Measurements from ENCODE around the gene FAM76A. TPM values are rescaled to one million over a fixed set of nuclear protein-coding genes. Genes with fewer than 3 reads are reported as not detected.
"Not testable (repeated sequence)": the region's sequence is repeated elsewhere in the genome, so short reads cannot be mapped to it uniquely, and the experiment has no call there.

The FAM76A gene
- total and polyA plus RNA-seq, 9 of the 15 experiments (the other 6 are each of a cell fraction or from before 2014, with no cell fraction given): 9.5 to 14.6 (median 11.4) TPM

DNA sequence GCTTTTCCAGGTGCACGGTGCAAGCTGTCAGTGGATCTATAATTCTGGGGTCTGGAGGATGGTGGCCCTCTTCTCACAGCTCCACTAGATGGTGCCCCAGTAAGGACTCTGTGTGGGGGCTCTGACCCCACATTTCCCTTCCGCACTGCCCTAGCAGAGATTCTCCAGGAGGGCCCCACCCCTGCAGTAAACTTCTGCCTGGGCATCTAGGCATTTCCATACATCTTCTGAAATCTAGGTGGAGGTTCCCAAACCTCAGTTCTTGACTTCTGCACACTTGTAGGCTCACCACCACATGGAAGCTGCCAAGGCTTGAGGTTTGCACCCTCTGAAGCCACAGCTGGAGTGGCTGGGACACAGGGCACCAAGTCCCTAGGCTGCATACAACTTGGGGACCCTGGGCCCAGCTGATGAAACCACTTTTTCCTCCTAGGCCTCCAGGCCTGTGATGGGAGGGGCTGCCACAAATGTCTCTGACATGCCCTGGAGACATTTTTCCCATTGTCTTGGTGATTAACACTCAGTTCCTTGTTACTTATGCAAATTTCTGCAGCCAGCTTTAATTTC lies 45.5 kb upstream of the FAM76A start:
- H3K9me1 ChIP-seq (ENCODE audit: control insufficient read depth, insufficient read depth, low read length); ATAC-seq; H3K9me3 ChIP-seq (replicated peaks; ENCODE audit: control insufficient read depth, insufficient read depth, low read depth, low read length); H3K9ac ChIP-seq (ENCODE audit: insufficient read depth in 1 of 2, low read depth in 2 of 2, low read length in 2 of 2); H3K27ac ChIP-seq (ENCODE audit: extremely low read depth, low read depth, low read length); CTCF ChIA-PET (ENCODE audit: low intra/inter-chr PET ratio); H3K4me2 ChIP-seq (ENCODE audit: insufficient read depth, low read length); H3K36me3 ChIP-seq (ENCODE audit: control insufficient read depth, insufficient read depth, low read length); H3K79me2 ChIP-seq (ENCODE audit: control insufficient read depth, insufficient read depth, low read length); FAIRE-seq; POLR2A ChIA-PET; DNase-seq (ENCODE audit: extremely low read depth in 1 of 4, low spot score in 3 of 4); H4K20me1 ChIP-seq (replicated peaks; ENCODE audit: control insufficient read depth, insufficient read depth, low read length); in situ Hi-C loops (cut with MboI); intact Hi-C loops (cut with micrococcal nuclease); H3K4me1 ChIP-seq (replicated peaks in 1 of 2; ENCODE audit: control insufficient read depth in 2 of 2, insufficient read depth in 2 of 2, low read length in 2 of 2); BruUV-seq (replicated peaks); H3K27me3 ChIP-seq (ENCODE audit: control insufficient read depth in 2 of 2, insufficient read depth in 2 of 2, low read length in 2 of 2); H3K4me3 ChIP-seq; H2AFZ ChIP-seq (ENCODE audit: low read depth, low read length): not testable (repeated sequence)
- 57% methylated on average over 2 of the region's 2 CpGs for WGBS (ENCODE audit: insufficient coverage, low coverage, missing lambda C conversion rate)
- TF ChIP-seq CEBPZ (IDR thresholded peaks at IDR 0.05; ENCODE audit: borderline replicate concordance, low read depth, low read length) (peak; percentile 19; the same call in 1 of the 2 replicates), TRIM28 (IDR thresholded peaks at IDR 0.05) (peak; percentile 97), CBX1 (IDR thresholded peaks at IDR 0.05; ENCODE audit: low read depth) (peak; percentile 74), ZEB2 (IDR thresholded peaks at IDR 0.05) (peak; percentile 58; the same call in 1 of the 2 replicates), XRCC3 (IDR thresholded peaks at IDR 0.05) (0 out of 2 replicates have a peak, but pooled peaks have one; percentile 56), CBX5 (IDR thresholded peaks at IDR 0.05; ENCODE audit: borderline replicate concordance, low read depth) (peak; percentile 96), CBX3 (IDR thresholded peaks at IDR 0.05; ENCODE audit: borderline replicate concordance in 1 of 2, low read length in 2 of 2) (peak; percentile 55 to 65; a peak in 2 of 3 replicates), ZNF280A (IDR thresholded peaks at IDR 0.05; ENCODE audit: low read depth, partially characterized antibody) (peak; percentile 97), TRIM24 (IDR thresholded peaks at IDR 0.05) (peak in 1 of 2 experiments; percentile 54; a peak in 2 of 4 replicates)
- TF ChIP-seq, protein P1, sequence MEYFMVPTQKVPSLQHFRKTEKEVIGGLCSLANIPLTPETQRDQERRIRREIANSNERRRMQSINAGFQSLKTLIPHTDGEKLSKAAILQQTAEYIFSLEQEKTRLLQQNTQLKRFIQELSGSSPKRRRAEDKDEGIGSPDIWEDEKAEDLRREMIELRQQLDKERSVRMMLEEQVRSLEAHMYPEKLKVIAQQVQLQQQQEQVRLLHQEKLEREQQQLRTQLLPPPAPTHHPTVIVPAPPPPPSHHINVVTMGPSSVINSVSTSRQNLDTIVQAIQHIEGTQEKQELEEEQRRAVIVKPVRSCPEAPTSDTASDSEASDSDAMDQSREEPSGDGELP (CRISPR knock-in tag; IDR thresholded peaks at IDR 0.05; ENCODE audit: borderline replicate concordance): peak; percentile 55; the same call in 1 of the 2 replicates

Data from K562 (cell line).